Liver (tissue), 3 donors: Measurements from ENCODE around the gene LMF1.

Experiments
- RAD21 ChIP-seq, 2 donors: IDR thresholded peaks; 2 replicates each; pipeline ENCODE4 v1.6.1; 2016; ENCODE audit warnings: antibody characterized with exemption in 2 of 2, mild to moderate bottlenecking in 2 of 2
- YY1 ChIP-seq: IDR thresholded peaks from 2 replicates; pipeline ENCODE4 v1.6.1; 2016; ENCODE audit warnings: antibody characterized with exemption, mild to moderate bottlenecking
- TF ChIP-seq, protein P1 (sequence below): fragments of 150-350 bp; IDR thresholded peaks from 2 replicates; pipeline ENCODE4 v1.5.1; 2017; ENCODE audit warnings: improper control_type of control experiment, low read depth, low read length; ENCODE audit not compliant: missing input control
- TF ChIP-seq, protein P2 (sequence below): IDR thresholded peaks from 2 replicates; pipeline ENCODE4 v1.6.1; 2016; ENCODE audit warnings: antibody characterized with exemption
- donor health status: healthy.
- donor health status: healthy.

DNA sequence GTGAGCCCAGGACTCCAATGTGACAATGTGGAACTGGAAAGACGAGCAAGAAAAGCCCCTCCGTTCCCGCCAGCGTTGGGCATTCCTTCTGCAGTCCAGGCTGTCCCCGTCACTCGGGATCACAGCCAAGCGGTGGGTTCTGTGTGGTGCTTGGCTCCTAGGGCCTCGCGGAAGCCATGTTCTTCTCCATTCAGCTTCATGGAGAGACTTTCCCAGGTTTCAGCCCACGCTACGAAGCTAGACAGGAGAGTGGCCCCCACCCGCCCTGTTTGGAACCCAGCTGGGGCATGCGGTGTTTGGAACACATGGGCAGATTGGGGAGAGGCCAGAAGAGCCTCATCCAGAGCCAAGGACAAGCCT is 5.8 kb downstream of the LMF1 start:
- TF ChIP-seq, protein P1, sequence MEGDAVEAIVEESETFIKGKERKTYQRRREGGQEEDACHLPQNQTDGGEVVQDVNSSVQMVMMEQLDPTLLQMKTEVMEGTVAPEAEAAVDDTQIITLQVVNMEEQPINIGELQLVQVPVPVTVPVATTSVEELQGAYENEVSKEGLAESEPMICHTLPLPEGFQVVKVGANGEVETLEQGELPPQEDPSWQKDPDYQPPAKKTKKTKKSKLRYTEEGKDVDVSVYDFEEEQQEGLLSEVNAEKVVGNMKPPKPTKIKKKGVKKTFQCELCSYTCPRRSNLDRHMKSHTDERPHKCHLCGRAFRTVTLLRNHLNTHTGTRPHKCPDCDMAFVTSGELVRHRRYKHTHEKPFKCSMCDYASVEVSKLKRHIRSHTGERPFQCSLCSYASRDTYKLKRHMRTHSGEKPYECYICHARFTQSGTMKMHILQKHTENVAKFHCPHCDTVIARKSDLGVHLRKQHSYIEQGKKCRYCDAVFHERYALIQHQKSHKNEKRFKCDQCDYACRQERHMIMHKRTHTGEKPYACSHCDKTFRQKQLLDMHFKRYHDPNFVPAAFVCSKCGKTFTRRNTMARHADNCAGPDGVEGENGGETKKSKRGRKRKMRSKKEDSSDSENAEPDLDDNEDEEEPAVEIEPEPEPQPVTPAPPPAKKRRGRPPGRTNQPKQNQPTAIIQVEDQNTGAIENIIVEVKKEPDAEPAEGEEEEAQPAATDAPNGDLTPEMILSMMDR: no peak
- no peak for TF ChIP-seq YY1
- TF ChIP-seq, protein P2, sequence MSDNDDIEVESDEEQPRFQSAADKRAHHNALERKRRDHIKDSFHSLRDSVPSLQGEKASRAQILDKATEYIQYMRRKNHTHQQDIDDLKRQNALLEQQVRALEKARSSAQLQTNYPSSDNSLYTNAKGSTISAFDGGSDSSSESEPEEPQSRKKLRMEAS: no peak
- no peak for TF ChIP-seq RAD21 (IDR thresholded peaks at IDR 0.05)
